Naive thymus-derived CD4-positive, alpha-beta T cell (primary cell): ENCODE data around the gene LTC4S. TPM values are rescaled to one million over a fixed set of nuclear protein-coding genes. Genes with fewer than 3 reads are reported as not detected.
A peak's percentile ranks its signal among the peaks of the same experiment; 100 is the strongest.

Source experiments
- ATAC-seq: fragments of 150-1000 bp; cut with Tn5 transposase; 2 replicates; pipeline ENCODE4 v1.10.0; 2021; ENCODE audit warnings: mild to moderate bottlenecking, moderate library complexity
- CTCF ChIA-PET: fragments of 350-600 bp; sonication (Branson Sonifier 250); formaldehyde crosslinking; loops from one replicate; lab custom pipeline; 2021; ENCODE audit warnings: antibody characterized with exemption; lab: Charles Lee
- POLR2A ChIA-PET: fragments of 350-600 bp; sonication (Branson Sonifier 250); formaldehyde crosslinking; loops from one replicate; lab custom pipeline; 2021; ENCODE audit warnings: antibody characterized with exemption, inconsistent platforms; lab: Charles Lee
- DNase-seq, 9 donors: peaks; one replicate each; pipeline versions ENCODE4 v3.0.0 to v3.0.0-alpha.2; 2020 to 2022; ENCODE audit warnings: mixed read lengths in 1 of 9
- H3K27ac ChIP-seq: one replicate; pipeline ENCODE4 v1.7.0; 2013; ENCODE audit warnings: mild to moderate bottlenecking, low read depth, low read length, moderate library complexity
- H3K27me3 ChIP-seq, 2 donors: one replicate each; pipeline ENCODE4 v1.7.0; 2013; ENCODE audit warnings: low read length in 2 of 2, mild to moderate bottlenecking in 2 of 2, moderate library complexity in 2 of 2; ENCODE audit not compliant: control insufficient read depth in 2 of 2, insufficient read depth in 2 of 2
- H3K36me3 ChIP-seq, 3 experiments: 1 replicate in 2 of 3; 2 replicates in 1 of 3; pipeline ENCODE4 v1.7.0; 2013; ENCODE audit warnings: low read length in 3 of 3, mild to moderate bottlenecking in 3 of 3, moderate library complexity in 1 of 3; ENCODE audit not compliant: insufficient read depth in 3 of 3, control insufficient read depth in 2 of 3
- H3K4me1 ChIP-seq, 2 donors: one replicate each; pipeline ENCODE4 v1.7.0; 2013; ENCODE audit warnings: low read length in 2 of 2, mild to moderate bottlenecking in 2 of 2, moderate library complexity in 1 of 2; ENCODE audit not compliant: control insufficient read depth in 2 of 2, insufficient read depth in 2 of 2
- H3K4me3 ChIP-seq: 2 replicates; pipeline ENCODE4 v1.7.0; 2013; ENCODE audit warnings: mild to moderate bottlenecking, low read length
- H3K9me3 ChIP-seq, 3 experiments: 1 replicate in 2 of 3; 2 replicates in 1 of 3; pipeline ENCODE4 v1.7.0; 2013; ENCODE audit warnings: low read length in 3 of 3; ENCODE audit not compliant: control insufficient read depth in 2 of 3
- H3K27ac Mint-ChIP-seq, 9 donors: one replicate each; pipeline ENCODE4 v1.8.0; 2020 to 2022; ENCODE audit warnings: mixed read lengths in 9 of 9, mild to moderate bottlenecking in 8 of 9, moderate library complexity in 5 of 9, inconsistent platforms in 2 of 9
- H3K27me3 Mint-ChIP-seq, 5 donors: one replicate each; pipeline ENCODE4 v1.8.0; 2021 to 2022; ENCODE audit warnings: mixed read lengths in 5 of 5, mild to moderate bottlenecking in 1 of 5
- H3K36me3 Mint-ChIP-seq, 5 donors: one replicate each; pipeline ENCODE4 v1.8.0; 2020 to 2022; ENCODE audit warnings: mixed read lengths in 5 of 5, mild to moderate bottlenecking in 3 of 5, inconsistent platforms in 1 of 5
- H3K4me1 Mint-ChIP-seq, 7 donors: one replicate each; pipeline ENCODE4 v1.8.0; 2020 to 2022; ENCODE audit warnings: mixed read lengths in 7 of 7, mild to moderate bottlenecking in 3 of 7, inconsistent platforms in 1 of 7
- H3K4me3 Mint-ChIP-seq, 10 donors: one replicate each; pipeline ENCODE4 v1.8.0; 2020 to 2022; ENCODE audit warnings: mild to moderate bottlenecking in 10 of 10, mixed read lengths in 10 of 10, moderate library complexity in 6 of 10, inconsistent platforms in 2 of 10
- H3K9me3 Mint-ChIP-seq, 11 donors: one replicate each; pipeline ENCODE4 v1.8.0; 2020 to 2022; ENCODE audit warnings: mixed read lengths in 11 of 11, mild to moderate bottlenecking in 4 of 11, inconsistent platforms in 1 of 11, moderate library complexity in 1 of 11
- intact Hi-C, 2 donors: fragments of 100-400 bp; cut with micrococcal nuclease; formaldehyde crosslinking; loops; one replicate each; pipeline ENCODE4 v1.15.1; 2023
- polyA plus RNA-seq, 2 donors: library from polyadenylated mRNA; unstranded; fragments of 300-500 nt; fragmentation: Illumina TruSeq; gene quantifications; one replicate each; pipeline ENCODE4 v1.2.3, GENCODE V29; 2021
- total RNA-seq, 6 experiments: library from RNA in 5 of 6; stranded (reverse) in 5 of 6; gene quantifications; 1 replicate in 5 of 6; 2 replicates in 1 of 6; pipeline ENCODE4 v1.2.3 and lab custom pipeline; 2021 to 2026

The LTC4S gene
- total and polyA plus RNA-seq, 7 experiments from 2014 or later = 0.97 to 8.1 (median 4.9) TPM

DNA sequence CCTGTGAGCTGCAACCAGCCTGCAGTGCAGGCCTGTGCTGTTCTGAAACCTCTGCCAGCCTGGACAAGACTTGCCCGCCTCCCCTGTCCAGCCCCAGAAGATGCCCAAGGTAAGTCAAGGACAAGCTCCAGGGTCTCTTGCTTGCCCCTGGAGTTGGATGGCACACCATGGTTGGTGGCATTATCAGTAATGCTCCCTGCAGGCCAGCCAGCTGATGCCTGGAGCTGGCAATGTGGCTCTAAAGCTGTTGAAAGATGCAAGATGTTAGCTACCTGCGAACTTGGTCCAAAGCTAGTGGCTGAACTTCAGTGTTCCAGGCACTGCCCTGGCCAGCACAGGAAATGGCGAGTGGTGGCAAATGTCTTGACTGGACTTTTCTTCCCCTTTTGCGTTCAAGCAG lies 14.0 kb upstream of the LTC4S start:
- CTCF ChIA-PET = interaction anchor here (1.1 kb wide), 1 partner anchor 78 kb away, joined by 3 read pairs; no protein-coding TSS in a partner anchor
- ATAC-seq = no peak
- intact Hi-C loops = no loop called here
- H3K9me3 ChIP-seq = no peaks in the 10 kb centered on the region
- H3K27me3 ChIP-seq = no peaks in the 10 kb centered on the region
- DNase-seq = no peak
- Mint-ChIP-seq H3K4me1 (peaks cover 0 to 12% (median 0%) of the 10 kb centered on the region in 7 donors), H3K4me3 (no peak overlapping the region), H3K36me3 (peaks cover 4 to 34% (median 6%) of the 10 kb centered on the region in 5 donors), H3K27me3 (no peaks in the 10 kb centered on the region), H3K27ac (peak overlapping the region in 1 of 9 donors; percentile 33), H3K9me3 (no peaks in the 10 kb centered on the region)
- H3K27ac ChIP-seq = no peak overlapping the region
- peaks cover 13 to 50% (median 14%) of the 10 kb centered on the region in 3 experiments for H3K36me3 ChIP-seq
- H3K4me1 ChIP-seq = no peaks in the 10 kb centered on the region
- POLR2A ChIA-PET = interaction anchor here (0.6 kb wide), 1 partner anchor 72 kb away, joined by 3 read pairs; no protein-coding TSS in a partner anchor
- H3K4me3 ChIP-seq = no peak overlapping the region

DNA sequence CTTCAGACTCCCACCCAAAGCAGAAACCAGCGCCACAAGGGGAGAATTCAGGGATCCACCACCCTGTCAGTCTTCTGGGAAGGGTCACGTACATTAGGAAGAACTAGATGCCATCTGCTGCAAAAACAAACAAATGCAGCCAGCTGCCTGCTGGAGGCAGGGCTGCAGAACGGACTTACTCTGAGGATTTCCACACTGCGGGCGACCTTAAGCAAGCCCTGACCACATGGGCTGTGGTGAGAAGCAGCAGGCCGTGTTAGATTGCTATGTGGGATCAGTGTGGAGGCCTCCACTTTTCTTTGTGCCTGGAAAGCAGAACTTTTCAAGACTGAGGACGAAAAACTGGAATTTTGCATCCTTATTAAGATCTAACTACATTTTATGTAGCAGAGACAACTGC lies 13.4 kb upstream of the LTC4S start:
- H3K36me3 ChIP-seq = peaks cover 12 to 45% (median 13%) of the 10 kb centered on the region in 3 experiments
- ChIA-PET POLR2A (interaction anchor here (0.6 kb wide), 1 partner anchor 72 kb away, joined by 3 read pairs; no protein-coding TSS in a partner anchor), CTCF (interaction anchor here (1.1 kb wide), 1 partner anchor 77 kb away, joined by 3 read pairs; no protein-coding TSS in a partner anchor)
- Mint-ChIP-seq H3K9me3 (no peaks in the 10 kb centered on the region), H3K4me1 (peaks cover 0 to 12% (median 0%) of the 10 kb centered on the region in 7 donors), H3K27me3 (no peaks in the 10 kb centered on the region), H3K27ac (peak overlapping the region in 1 of 9 donors; percentile 33), H3K36me3 (peaks cover 4 to 33% (median 6%) of the 10 kb centered on the region in 5 donors), H3K4me3 (no peak overlapping the region)
- no peak overlapping the region for H3K27ac ChIP-seq
- no peak for DNase-seq
- intact Hi-C loops = no loop called here
- no peaks in the 10 kb centered on the region for H3K9me3 ChIP-seq
- ATAC-seq = peak; percentile 68
- H3K4me1 ChIP-seq = no peaks in the 10 kb centered on the region
- no peaks in the 10 kb centered on the region for H3K27me3 ChIP-seq
- no peak overlapping the region for H3K4me3 ChIP-seq

DNA sequence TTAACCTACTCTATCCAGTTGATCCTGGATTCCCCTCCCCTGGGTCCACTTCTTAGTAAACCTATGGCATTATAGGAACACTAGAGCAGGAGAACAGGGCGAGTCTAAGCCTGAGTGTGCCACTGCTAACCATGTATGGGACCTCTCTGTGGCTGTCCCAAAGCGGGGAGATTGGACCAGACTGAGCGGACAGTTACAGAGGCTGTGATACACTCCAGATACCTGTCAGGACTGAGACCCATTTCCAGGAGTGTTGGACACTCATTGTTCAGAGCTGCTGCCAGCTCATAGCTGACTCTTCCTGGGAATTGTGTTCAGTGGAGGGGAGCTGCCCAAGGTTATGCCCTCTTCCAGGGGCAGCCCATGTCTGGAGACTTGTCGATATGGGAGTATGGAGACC lies 11.9 kb upstream of the LTC4S start:
- no peaks in the 10 kb centered on the region for H3K9me3 ChIP-seq
- peaks cover 2 to 26% (median 4%) of the 10 kb centered on the region in 5 donors for H3K36me3 Mint-ChIP-seq
- POLR2A ChIA-PET = no interaction called here
- H3K4me3 ChIP-seq = no peak overlapping the region
- intact Hi-C loops = no loop called here
- no peak for DNase-seq
- no peaks in the 10 kb centered on the region for H3K4me1 ChIP-seq
- no peak overlapping the region for H3K27ac ChIP-seq
- no peak overlapping the region for H3K4me3 Mint-ChIP-seq
- peaks cover 0 to 12% (median 0%) of the 10 kb centered on the region in 7 donors for H3K4me1 Mint-ChIP-seq
- H3K36me3 ChIP-seq = peaks cover 0 to 32% (median 5%) of the 10 kb centered on the region in 3 experiments
- no peaks in the 10 kb centered on the region for H3K27me3 Mint-ChIP-seq
- CTCF ChIA-PET = no interaction called here
- H3K27me3 ChIP-seq = no peaks in the 10 kb centered on the region
- peak overlapping the region in 2 of 9 donors; percentile 8 to 56 for H3K27ac Mint-ChIP-seq
- H3K9me3 Mint-ChIP-seq = no peaks in the 10 kb centered on the region
- ATAC-seq = no peak

DNA sequence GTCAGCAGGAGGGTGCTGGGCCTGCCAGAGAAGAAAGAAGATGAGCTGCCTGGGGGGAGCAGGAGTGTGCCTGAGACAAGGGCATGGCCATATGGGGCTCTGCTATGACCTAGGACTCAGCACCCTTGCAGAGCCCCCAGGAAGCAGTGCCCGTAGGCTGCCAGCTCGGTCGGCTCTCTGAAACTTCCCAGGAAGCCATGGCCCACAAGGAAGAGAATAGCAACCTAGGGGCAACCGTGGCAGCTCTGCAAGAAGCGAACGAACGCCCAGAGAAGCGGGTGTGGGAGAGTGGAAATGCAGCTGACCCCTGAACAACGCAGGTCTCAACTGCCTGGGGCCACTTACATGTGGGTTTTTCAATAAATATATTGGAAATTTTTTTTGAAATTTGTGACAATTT lies 10.7 kb upstream of the LTC4S start:
- DNase-seq = no peak
- H3K27ac Mint-ChIP-seq = no peak overlapping the region
- Histone ChIP-seq H3K9me3 (no peaks in the 10 kb centered on the region), H3K36me3 (peaks cover 0 to 20% (median 3%) of the 10 kb centered on the region in 3 experiments), H3K27me3 (no peaks in the 10 kb centered on the region), H3K4me1 (no peaks in the 10 kb centered on the region), H3K27ac (no peak overlapping the region), H3K4me3 (no peak overlapping the region)
- ATAC-seq = no peak
- no peak overlapping the region for H3K4me3 Mint-ChIP-seq
- peaks cover 0 to 16% (median 2%) of the 10 kb centered on the region in 5 donors for H3K36me3 Mint-ChIP-seq
- H3K27me3 Mint-ChIP-seq = no peaks in the 10 kb centered on the region
- no peaks in the 10 kb centered on the region for H3K9me3 Mint-ChIP-seq
- H3K4me1 Mint-ChIP-seq = peaks cover 0 to 5% (median 0%) of the 10 kb centered on the region in 7 donors
- ChIA-PET CTCF (interaction anchor here (0.9 kb wide), 1 partner anchor 11 kb away, joined by 5 read pairs; the partner anchor contains the start of gene LTC4S), POLR2A (interaction anchor here (0.7 kb wide), 1 partner anchor 16 kb away, joined by 4 read pairs; no protein-coding TSS in a partner anchor)
- intact Hi-C loops = no loop called here

DNA sequence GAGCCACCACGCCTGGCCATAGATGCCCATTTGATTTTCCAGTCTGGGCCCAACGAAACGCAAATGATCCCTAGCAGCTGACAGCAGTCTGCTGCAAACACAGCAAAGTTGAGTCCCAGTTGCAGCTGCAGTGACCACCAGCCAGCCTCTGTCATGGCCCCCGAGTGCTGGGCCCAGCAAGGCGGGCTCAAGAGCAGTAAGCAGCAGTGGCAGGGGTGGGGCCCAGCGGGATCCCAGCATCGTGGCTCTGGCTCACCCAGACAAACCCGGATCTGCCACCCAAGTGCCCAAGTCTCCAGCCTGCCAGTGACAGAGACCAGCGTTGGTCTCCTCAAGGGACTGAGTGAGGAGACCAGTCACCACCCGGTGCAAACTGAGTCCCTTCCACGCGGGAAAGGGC lies 6.9 kb upstream of the LTC4S start:
- Histone ChIP-seq H3K27me3 (no peaks in the 10 kb centered on the region), H3K4me3 (no peak overlapping the region), H3K36me3 (peaks cover 0 to 4% (median 0%) of the 10 kb centered on the region in 3 experiments), H3K9me3 (no peaks in the 10 kb centered on the region), H3K4me1 (no peaks in the 10 kb centered on the region), H3K27ac (no peak overlapping the region)
- Mint-ChIP-seq H3K27ac (no peak overlapping the region), H3K27me3 (no peaks in the 10 kb centered on the region), H3K9me3 (peaks cover 0 to 2% (median 0%) of the 10 kb centered on the region in 11 donors), H3K4me1 (peaks cover 0 to 2% (median 0%) of the 10 kb centered on the region in 7 donors), H3K4me3 (no peak overlapping the region), H3K36me3 (peaks cover 0 to 3% (median 0%) of the 10 kb centered on the region in 5 donors)
- intact Hi-C loops = no loop called here
- no peak for ATAC-seq
- ChIA-PET CTCF (interaction anchor here (1.0 kb wide), 1 partner anchor 15 kb away, joined by 4 read pairs; no protein-coding TSS in a partner anchor), POLR2A (no interaction called here)
- no peak for DNase-seq

DNA sequence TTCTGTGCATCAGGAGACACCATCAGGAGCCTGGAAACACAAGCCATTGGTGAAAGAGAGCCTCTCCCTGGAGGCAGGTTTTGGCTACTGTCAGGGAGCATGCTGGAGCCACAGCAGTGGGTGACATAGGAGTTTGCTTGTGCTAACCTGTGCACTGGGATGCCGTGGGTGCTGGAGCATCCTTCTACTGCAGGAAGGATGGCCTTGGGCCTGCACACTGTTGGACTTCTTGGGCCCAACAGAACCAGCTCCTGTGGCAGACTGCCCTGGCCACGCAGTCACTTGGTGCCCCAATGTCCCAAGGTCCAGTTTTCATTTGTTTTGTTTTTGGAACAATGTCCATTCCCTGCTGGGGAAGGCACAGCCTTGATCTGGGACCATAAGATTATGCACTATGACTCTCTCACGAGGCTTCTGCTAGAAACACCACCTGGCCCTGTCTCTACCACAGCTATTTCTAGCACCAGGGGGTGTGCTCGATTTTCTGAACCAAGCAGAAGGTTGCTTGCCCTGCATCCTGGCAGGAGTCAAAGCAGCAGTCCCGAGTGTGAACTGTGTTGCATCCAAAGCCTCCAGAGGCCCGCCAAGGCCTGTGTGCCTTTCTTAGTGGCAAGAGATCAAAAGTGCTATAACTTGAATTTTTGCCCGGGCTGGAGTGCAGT lies 5.5 kb upstream of the LTC4S start:
- Histone ChIP-seq H3K27me3 (no peaks in the 10 kb centered on the region), H3K4me1 (no peaks in the 10 kb centered on the region), H3K27ac (no peak overlapping the region), H3K4me3 (no peak overlapping the region), H3K9me3 (no peaks in the 10 kb centered on the region), H3K36me3 (no peaks in the 10 kb centered on the region)
- Mint-ChIP-seq H3K4me1 (peaks cover 5 to 14% (median 8%) of the 10 kb centered on the region in 7 donors), H3K27me3 (no peaks in the 10 kb centered on the region), H3K9me3 (peaks cover 0 to 2% (median 0%) of the 10 kb centered on the region in 11 donors), H3K36me3 (peaks cover 0 to 3% (median 0%) of the 10 kb centered on the region in 5 donors), H3K27ac (no peak overlapping the region), H3K4me3 (no peak overlapping the region)
- POLR2A ChIA-PET = interaction anchor here (0.6 to 1.0 kb wide), 3 partner anchors 30 to 57 kb away, joined by 3 to 4 read pairs (median 3); no protein-coding TSS in a partner anchor
- CTCF ChIA-PET = no interaction called here
- no peak for DNase-seq
- ATAC-seq = no peak
- intact Hi-C loops = no loop called here
